Forelimb muscle (tissue), 1 donor: ENCODE measurements around the gene MED13L. TPM values are rescaled to one million over a fixed set of nuclear protein-coding genes. Genes with fewer than 3 reads are reported as not detected.
A peak's percentile ranks its signal among the peaks of the same experiment; 100 is the strongest.

Experiments
- DNase-seq: peaks from one replicate; pipeline ENCODE4 v3.0.0-alpha.2; 2013; ENCODE audit warnings: low read depth
- polyA plus RNA-seq: library from polyadenylated mRNA; unstranded; fragments of 120-200 nt; gene quantifications from one replicate; pipeline ENCODE4 v1.2.1, GENCODE V29; 2013; ENCODE audit not compliant: insufficient read length

Gene MED13L
- polyA plus RNA-seq, 1 donor: 45.2 TPM

DNA sequence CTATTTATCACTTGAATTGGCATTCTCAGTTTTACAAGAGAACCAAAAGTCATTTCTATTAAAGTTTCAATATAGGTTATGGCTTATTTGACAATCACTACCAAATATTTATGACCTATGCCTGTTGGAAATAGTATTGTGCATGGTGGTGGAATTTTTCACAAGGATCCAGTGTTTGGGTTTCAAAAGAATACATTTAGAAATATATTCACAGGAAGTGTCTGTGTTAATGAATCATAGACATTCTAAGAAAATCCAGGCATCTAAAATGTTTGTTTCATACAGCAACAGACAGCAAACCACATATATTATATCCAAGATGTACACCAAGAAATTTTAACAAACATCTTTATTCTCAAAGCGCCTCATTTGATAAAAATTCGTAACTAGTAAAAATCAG is 92.7 kb downstream of the MED13L start:
- DNase-seq: no peak

- DNase-seq: no peak
Measured at GRCh38 chr12:116183741-116184141, 93.8 kb downstream of the MED13L start.

DNA sequence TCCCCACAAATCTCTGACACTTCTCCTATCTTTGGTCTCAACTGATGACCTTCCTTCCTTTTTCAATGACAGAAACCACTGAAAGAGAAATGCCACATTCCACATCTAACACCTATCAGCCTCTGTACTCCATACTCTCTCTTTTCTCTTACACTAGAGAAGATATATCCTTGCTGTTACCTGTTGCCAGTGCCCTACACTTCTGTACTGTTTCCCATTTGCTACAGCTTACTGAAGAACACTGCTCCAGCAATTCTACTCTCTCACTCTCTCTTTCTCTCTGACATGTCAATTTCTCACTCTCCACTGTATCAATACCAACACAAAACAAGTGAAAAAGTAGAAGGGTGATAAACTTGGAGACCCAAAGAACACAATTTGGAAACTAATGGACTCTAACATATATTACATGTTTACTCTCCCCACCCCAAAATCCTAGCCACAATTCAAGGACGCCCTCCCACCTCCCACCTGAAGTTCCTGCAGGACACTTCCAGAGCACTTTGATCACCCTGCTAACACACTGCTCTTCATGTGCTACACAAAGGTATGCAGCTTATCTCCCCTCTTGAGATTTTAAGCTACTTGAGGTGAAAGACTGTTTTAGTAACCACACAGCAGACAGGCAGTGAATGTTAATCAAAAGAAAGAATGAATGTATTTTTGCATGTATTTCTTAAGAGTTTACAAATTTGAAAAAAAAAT is 95.0 kb downstream of the MED13L start:
- DNase-seq: no peak

DNA sequence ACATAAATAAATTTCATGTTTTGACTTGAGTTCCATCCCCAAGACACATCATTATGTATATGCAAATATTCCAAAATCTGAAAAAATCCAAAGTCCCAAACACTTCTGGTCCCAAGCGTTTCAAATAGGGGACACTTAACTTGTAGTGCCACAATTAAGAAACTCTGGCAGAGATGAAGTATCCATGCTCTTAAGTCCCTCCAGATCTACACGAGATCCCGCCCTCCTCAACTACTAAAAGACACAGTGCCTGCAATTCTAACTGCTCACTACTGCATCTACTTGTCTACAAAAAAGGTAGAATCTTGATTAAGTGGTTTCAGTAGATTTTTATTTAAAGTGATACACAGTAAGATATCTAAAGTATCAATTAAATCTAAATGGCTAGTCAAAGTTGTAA is 97.0 kb downstream of the MED13L start:
- DNase-seq: no peak

GRCh38 chr12:116179384-116179783 is 98.1 kb downstream of the MED13L start:
- no peak for DNase-seq

- no peak for DNase-seq
Measured at GRCh38 chr12:116177017-116177416, 100.5 kb downstream of the MED13L start.

GRCh38 chr12:116174904-116175303 is 102.6 kb downstream of the MED13L start:
- DNase-seq: no peak

- DNase-seq: no peak
Measured at GRCh38 chr12:116174006-116174405, 103.5 kb downstream of the MED13L start.

DNA sequence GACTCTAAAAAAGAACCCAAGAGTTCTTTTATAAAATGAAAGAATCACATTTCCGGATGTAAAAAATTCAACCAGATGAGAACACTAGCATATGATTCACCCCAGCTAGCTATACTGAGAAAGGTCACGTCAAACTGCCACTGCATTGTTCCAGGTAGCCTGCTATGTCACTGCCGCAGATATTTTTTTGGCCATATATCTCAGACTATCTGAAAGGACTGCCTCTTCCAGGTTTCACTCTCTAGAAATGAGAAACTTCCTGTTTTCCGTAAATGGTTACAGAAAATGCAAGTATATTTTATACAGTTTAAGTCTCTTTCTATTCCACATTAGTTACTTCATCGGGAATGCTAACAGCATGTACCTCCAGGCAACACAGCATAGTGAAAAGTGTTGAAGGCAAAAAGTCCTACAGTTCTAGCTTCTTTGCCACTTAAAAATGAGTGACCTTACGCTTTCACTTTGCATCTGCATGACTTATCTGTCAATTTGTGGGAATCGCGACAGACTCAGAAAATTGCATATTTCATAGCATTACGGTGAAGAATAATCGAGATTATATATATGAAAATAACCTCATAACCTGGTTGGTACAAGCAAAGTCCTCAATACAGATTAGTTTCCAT is 105.2 kb downstream of the MED13L start:
- DNase-seq: no peak

DNA sequence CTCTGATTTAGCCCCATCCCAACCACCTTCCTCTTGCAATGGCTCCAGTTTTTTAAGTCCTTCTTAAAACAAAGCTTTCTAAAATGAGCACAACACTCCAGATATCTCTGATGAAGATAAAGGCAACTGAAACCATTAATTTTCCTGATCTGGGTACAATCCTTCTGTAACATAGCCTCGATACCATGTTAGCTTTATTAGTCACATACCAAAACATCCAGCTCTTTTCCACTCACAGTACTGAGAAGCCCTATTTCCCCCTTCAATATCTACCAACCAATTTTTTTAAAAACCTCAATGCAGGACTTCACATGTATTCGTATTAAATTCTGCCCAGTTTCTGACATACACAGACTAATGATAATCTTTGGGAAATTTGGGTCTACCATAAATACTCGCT is 105.9 kb downstream of the MED13L start:
- no peak for DNase-seq

DNA sequence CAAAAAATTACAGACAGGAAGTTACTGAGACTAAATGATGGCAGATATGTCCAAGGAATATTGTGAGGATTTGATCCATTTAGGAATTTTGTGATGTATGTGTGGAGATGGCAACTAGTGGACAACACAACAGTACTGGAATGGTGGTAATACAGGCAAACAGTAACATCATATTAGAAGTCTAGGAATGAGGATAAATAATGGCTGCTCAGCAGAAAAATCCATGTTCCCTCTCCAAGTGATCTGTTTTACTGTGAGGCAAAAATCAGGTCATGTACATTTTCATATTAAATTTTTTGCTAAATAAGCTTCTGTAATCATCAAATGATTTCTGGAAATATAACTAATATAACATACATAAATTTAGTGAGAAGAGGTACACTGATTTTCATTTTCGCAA is 108.4 kb downstream of the MED13L start:
- no peak for DNase-seq

- no peak for DNase-seq
Measured at GRCh38 chr12:116166306-116166705, 111.2 kb downstream of the MED13L start.

- DNase-seq: no peak
Measured at GRCh38 chr12:116165036-116165425, 112.5 kb downstream of the MED13L start.

GRCh38 chr12:116164250-116165035 is 113.0 kb downstream of the MED13L start:
- DNase-seq: no peak

- DNase-seq: no peak
Measured at GRCh38 chr12:116162071-116162470, 115.4 kb downstream of the MED13L start.

DNA sequence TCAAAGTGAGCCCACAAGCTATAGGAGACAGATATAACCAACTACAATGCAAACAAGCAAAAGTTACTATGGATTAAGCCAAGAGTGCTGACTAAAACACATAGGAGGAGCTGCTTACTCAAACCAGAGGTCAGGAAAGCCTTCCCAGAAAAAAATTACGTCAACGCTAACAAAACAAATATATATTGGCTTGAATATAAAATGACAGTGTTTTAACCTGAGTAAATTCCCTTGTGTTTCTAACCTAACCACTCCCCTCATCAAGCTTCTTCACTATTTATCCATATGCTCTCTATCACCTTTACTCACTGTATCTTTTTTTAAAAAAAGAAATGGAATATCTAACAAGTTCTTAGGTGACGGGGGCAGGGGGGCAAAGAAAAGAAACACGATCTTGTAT is 115.9 kb downstream of the MED13L start:
- DNase-seq: no peak

DNA sequence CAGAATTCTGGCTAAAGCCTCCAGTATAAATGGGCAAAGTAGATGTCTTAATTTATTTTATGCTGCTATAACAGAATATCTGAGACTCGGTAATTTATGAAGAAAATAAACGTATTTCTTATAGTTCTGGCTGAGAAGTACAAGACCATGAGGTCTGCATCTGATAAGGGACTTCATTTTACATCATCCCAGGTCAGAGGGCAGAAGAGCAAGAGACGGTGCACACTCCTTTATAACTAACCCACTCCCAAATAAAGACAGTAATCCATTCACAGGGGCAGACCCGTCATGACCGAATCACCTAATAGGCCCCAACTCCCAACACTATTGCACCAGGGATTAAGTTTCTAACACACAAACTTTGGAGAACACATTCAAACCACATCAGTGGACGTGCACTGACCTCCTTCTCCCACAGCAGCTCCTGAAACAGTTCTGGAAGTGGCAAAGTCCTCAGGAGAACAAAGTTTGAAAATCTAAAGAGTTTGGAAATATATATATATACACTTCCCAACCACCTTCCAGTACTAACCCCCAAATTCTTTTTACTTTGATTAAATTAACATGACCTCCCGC is 116.5 kb downstream of the MED13L start:
- no peak for DNase-seq

DNA sequence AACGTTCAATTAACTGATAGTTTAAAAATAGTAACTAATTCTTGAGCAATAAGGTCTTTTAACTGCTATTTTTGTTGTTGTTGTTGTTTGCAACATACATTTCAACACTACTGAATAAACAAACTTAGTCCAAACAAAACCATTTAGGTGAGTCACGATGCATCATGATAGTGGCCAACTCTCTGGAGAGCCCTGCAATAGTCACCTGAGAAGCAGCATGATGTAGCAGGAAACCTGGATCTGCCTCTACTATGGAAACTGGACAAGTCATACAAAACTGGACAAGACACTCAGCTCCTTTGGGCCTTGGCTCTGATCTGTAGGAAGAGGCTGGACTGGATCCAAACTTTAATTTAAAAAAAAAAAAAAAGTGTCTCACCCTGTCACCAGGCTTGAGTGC is 117.3 kb downstream of the MED13L start:
- no peak for DNase-seq

DNA sequence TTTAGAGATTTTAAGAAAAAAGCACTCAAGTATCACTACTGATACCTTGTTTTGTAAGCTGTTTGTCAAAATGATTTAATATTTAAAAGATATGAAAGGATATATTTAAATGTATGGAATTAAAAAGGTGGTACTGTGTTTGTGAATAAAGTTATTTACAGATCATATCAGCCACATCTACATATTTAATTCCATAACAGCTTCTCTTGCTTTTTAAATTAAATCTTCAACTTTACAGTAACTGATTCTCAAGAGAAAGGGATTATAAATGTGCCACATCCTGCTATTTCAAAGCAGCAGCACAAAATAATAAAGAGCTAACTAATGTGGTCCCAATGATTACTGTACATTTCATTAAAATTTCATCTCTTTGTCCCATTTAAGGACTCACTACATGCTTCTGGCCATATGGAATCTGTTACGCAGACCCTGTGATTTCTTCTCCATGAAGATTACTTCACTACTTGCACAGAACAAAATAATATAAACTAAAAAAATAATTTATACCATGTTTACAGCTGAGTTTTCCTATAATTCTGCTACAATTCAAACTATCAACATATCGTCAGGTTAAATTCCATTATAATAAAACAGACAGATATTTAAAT is 117.8 kb downstream of the MED13L start:
- no peak for DNase-seq

GRCh38 chr12:116159175-116159574 is 118.3 kb downstream of the MED13L start:
- DNase-seq: peak; percentile 40

- no peak for DNase-seq
Measured at GRCh38 chr12:116157845-116158267, 119.6 kb downstream of the MED13L start.

GRCh38 chr12:116156614-116157013 is 120.9 kb downstream of the MED13L start:
- DNase-seq: no peak
